Hematopoietic multipotent progenitor cell treated with erythropoietin and hydrocortisone succinate and interleukin-3 and kit ligand, for 8 days (in vitro differentiated cells): ENCODE data around the gene BCKDHB.

Experiments used
- DNase-seq: peaks from one replicate; pipeline ENCODE4 v3.0.0-alpha.2; 2015

The BCKDHB gene

GRCh38 chr6:80154160-80154559 is 47.7 kb downstream of the BCKDHB start:
- DNase-seq = no peak

GRCh38 chr6:80156221-80156620 is 49.8 kb downstream of the BCKDHB start:
- DNase-seq = peak; percentile 81

DNA sequence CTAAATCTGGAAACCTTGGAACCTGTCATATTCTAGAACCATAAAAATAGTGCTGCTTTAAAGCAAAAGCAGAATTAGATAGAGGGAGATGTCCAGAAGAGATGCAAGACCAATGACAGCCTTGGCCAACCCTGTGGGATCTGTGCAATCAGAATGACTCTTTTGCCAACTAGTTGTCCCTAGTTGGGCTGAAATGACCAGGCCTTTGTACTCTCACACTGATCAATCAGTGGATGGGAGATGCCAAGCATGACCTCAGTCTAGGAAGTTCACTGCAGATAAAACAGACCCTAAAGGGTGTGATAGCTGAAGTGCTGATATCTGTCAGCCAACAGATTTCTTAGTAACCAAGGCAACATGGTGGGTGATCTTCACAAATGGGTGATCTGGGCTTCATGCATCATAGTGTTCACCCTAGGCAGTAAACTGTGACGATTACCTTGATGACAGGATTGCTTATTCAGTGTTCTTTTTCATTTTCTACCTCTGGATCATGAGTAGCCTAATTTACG is 52.1 kb downstream of the BCKDHB start:
- peak; percentile 21 for DNase-seq

DNA sequence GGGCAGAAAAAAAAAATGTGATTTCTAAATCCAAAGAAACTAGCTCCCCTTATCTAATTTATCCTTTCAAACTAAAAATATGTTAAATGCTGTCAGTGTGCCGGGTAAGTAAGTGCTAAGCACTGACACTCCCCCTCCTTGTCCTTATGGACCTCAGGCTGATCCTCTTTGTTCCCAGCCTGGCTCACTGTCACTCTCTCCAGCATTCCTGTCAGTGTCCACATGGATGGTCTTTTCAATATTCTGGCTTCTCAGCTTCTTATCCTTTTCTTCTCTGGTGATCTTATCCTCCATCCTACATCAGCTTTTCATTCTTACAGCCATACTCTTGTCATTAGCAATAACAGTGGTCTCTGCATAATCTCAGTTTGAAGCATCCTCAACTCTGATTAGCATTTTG is 55.0 kb downstream of the BCKDHB start:
- DNase-seq = no peak

DNA sequence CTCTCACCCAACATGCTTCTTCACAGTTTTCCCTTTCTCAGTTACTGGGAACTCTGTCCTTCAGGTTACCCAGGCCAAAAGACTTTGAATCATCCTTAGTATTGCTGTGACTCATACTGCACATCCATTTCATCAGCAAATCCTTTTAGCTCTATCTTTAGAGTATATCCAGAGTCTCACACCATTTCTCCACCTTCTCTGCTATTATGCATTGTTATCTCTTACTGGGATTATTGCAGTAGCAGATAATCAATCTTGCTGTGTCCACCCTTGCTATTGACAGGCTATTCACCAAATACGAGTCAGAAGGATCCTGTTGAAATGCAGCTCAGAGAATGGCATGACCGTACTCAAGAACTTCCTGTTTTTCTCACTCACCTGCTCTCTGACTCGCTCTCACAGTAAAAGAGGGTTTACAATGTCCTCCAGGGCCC is 57.3 kb downstream of the BCKDHB start:
- DNase-seq = peak; percentile 18

- DNase-seq = no peak
Measured at GRCh38 chr6:80165143-80165542, 58.7 kb downstream of the BCKDHB start.

- no peak for DNase-seq
Measured at GRCh38 chr6:80165819-80166218, 59.3 kb downstream of the BCKDHB start.

DNA sequence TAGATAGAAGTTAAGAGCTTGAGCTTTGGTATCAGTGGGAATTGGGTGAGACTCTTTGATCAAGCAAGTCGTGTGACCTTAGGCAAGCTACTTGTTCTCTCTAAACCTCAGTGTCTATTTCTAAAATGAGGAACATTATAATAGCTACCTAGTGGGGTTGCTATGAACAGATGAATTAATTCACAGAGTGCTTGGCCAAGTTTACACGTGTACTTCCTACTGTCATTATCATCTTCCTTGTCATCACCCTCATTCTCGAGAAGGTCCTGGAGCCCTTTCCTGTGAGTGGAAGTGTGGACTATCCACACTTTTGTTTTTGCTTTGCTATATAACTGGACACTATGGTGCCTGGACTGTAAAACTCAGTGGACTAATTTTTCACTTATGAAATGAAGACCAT is 64.0 kb downstream of the BCKDHB start:
- no peak for DNase-seq

DNA sequence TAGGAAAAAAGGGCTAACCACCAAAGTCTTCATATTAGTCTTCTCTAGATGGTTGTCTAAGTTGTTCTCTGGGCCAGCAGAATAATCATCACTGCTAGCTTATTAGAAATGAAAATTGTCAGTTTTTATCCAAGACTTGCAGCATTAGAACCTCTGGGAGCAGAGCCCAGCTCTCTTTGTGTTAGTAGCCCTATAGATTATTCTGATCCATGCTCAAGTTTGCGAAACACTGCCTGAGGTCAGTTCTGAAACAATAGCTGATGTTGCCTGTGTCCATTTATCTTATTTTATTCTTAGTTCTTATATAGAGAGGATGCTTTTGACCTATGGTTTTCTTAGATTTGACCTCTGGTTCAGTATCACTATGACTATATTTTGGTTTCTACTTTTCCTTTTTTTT is 66.9 kb downstream of the BCKDHB start:
- no peak for DNase-seq

- peak; percentile 14 for DNase-seq
Measured at GRCh38 chr6:80174900-80175572, 68.6 kb downstream of the BCKDHB start.

DNA sequence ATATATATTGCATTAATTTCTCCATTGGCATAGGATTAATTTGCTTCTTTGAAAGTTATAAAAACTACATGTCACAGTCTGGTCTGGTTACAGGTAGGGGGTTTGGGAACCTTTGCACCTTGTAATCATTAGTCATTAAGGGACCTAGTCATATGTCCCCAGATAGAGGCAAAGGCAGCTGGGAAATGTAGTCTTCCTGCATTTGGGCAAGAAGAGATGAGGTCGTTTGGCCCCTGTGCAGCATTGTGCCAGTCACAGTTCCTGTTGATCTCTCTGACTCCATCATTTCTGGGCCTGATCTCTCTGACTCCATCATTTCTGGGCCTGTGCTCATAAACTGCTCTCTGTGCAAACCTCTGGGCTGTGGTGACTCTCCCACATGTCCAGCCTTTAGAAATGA is 73.2 kb downstream of the BCKDHB start:
- DNase-seq = no peak

- DNase-seq = no peak
Measured at GRCh38 chr6:80181352-80182081, 75.0 kb downstream of the BCKDHB start.

DNA sequence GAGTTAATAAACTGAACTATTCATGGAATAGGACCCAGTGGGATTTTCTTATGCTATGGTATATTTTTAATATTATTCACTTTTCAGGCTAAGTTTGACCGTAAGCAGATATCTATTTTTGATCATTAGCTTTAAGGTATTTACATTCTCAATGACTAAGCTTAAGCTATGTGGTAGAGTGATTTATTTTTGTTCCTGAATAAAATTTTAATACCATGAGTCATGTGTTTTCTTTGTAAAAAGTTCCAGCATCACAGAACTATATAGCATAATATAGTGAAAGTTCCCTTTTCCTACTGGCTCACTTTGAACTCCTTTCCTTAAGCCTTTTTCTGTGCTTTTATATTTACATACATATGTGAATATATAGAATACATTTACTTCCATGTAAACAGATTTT is 75.8 kb downstream of the BCKDHB start:
- no peak for DNase-seq

DNA sequence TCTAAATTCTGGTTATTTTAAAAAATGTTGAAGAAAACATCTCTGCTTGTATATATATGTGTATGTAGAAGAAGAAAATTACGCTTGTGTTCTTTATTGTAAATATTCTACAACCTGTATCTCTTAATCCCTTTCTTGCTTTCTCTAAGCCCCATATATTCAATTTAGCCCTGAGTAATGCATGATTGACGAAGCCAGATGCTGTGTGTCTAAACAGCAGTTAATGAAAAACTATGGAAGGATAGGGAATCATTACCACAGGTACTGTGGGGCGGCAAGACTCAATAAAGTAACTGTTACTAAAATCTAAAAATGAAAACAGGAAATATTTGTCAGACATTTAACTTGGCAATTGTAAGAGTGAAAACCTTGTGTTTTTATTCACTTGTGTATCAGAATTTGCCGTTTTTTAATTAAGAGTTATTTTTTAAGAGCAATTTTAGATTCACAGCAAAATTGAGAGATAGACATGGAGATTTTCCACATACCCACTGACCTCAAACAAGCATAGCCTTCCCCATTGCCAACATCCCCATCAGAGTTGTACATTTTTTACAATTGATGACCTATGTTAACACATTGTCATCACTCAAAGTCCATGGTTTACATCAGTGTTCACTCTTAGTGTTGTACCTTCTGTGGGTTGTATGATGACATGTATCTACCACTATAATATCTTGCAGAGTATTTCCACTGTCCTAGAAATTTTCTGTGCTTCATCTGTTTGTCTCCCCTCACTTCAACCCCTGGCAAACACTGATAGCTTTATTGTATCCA is 76.7 kb downstream of the BCKDHB start:
- DNase-seq = no peak

GRCh38 chr6:80185492-80185891 is 79.0 kb downstream of the BCKDHB start:
- no peak for DNase-seq

DNA sequence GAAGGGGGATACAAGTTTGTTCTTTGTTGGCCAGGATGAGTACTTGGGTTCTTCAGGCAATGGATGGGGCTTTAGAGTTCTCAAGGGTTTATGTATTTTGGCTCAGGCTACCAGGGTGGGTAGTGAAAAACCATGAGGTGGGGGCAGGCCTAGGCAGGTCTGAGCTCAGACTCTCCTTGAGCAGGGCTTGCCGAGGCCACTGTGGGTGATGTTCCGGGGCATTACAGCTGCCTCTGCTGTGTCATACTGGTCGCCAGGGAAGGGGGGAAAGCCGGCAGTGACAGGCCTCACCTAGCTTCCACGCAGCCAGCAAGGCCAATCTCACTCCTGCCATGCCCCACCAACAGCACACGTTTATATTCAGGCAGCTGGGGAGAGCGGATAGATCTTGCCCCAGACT is 79.6 kb downstream of the BCKDHB start:
- DNase-seq = no peak

DNA sequence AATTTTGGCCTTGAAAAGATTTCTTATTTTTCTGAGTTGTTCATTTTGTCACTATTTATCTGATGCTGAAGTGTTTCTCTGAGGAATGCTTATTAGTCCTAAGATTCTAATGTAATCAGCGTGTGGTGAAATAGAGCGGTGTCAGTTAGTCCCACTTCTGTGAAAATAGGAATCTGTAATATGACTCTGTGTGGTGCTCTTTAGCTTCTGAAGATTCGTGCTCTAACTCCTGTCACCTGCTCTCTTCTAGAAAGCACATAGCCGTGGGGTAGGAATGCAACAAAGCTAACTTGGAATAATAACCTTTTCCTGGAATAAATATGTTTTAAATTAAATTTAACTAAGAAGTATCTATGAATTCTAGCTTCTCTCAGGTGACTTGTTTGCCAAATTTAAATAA is 90.4 kb downstream of the BCKDHB start:
- no peak for DNase-seq

DNA sequence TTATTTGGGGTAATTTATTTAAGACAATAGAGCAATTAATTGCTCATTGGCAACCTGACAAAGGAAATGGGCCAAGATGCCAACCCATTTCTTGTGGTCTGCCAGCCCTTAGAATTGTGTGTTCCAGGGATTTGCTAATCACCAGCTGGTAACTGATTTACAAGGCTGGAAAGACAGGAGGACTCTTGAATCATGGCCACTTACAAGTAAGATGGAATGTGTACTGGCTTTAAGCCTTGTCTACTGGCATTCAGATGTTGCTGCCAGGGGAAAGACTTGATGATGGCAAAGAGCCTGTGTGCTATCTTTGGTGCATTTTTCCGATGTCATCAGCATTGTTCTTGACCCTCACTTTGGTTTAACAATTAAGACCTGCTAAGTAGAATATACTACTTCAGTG is 91.0 kb downstream of the BCKDHB start:
- DNase-seq = no peak

GRCh38 chr6:80197986-80198385 is 91.5 kb downstream of the BCKDHB start:
- no peak for DNase-seq

DNA sequence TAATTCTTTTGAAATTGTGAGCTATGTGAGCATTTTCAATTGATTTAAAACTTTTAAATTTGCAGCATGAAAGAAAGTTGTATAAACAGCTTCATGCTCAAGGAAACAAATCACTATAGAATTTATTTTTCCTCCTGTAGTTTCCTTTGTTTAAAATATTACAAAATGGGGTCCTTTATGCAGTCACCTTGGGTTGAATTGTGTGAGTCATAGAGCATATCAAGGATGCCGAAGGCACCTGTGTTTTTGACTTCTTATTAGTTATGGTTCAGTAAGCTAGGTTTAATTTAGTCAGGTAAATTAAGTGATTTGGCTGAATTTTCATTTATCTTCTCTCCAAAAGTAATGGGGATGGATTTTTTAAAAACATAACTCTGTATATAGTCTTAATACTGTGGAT is 96.8 kb downstream of the BCKDHB start:
- DNase-seq = no peak

DNA sequence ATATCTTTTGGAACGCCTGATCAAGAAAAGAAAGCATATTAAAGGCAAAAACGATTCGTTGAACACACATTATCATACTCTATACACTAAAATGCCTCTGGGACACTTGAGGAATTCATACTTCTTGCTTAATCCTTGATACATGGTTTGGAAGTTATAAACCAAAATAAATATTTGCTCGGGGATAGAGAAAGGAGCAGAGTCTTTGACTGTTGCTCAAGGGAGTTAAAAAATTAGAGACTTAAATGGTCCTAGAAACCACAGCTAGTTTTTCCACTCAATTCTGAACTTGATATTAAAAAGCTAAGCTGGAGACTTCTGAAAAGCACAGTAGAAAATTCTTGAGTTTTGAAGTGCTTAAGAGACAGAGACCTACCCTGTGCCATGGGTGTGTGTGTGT is 98.9 kb downstream of the BCKDHB start:
- no peak for DNase-seq

GRCh38 chr6:80206758-80207157 is 100.3 kb downstream of the BCKDHB start:
- DNase-seq = no peak

GRCh38 chr6:80209430-80209829 is 103.0 kb downstream of the BCKDHB start:
- DNase-seq = no peak

- peak; percentile 26 for DNase-seq
Measured at GRCh38 chr6:80210618-80211017, 104.1 kb downstream of the BCKDHB start.
